NCI-H82 treated with DMSO at 0.1 percent for 48 hours (cell line): ENCODE measurements around the gene SMOC1.

Source experiments
- DNase-seq: peaks from one replicate; lab custom pipeline; 2025; ENCODE audit not compliant: unreplicated experiment; lab: John Stamatoyannopoulos, UW

Gene SMOC1

GRCh38 chr14:70032016-70032415 is 152.8 kb downstream of the SMOC1 start:
- DNase-seq = no peak

GRCh38 chr14:70032447-70032846 is 153.2 kb downstream of the SMOC1 start:
- DNase-seq = no peak

DNA sequence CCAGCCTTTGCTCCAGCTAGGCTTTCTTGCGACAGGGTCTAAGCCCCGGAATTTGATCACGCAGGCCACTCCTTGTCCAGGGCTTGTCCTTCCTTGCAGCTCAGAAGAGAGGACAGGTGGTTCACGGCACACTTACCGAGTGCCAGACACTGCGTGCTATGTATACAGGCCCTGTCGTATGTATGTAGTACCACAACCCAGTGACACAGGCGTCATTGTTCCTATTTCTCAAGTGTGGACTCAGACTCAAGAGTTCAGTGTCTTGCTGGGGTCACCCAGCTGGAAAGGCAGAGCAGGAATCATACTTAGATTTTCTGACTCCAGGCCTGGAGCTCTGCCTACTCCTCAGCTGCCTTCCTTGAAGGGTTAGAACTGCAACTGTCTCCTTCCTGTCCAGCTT is 153.9 kb downstream of the SMOC1 start:
- no peak for DNase-seq

DNA sequence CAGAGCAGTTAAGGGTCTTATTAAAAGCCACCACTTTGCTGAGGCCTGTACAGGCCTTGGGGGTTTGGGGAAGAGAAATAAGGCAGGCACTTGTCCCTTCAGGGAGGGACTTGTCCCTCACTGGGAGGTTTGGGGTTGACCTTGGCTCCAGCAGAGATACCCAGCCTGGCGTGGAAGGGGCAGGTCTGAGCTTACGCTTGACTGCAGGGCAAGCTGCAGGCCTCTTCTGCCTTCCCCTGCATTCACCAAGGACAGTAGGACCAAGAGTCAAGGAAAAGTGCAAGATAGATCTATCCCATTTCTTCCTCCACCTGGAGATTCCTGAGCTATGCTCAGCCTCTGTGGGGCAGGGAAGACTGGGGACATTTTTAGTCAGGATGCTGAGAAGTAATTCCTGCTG is 154.3 kb downstream of the SMOC1 start:
- DNase-seq = no peak

GRCh38 chr14:70034257-70034656 is 155.0 kb downstream of the SMOC1 start:
- no peak for DNase-seq

DNA sequence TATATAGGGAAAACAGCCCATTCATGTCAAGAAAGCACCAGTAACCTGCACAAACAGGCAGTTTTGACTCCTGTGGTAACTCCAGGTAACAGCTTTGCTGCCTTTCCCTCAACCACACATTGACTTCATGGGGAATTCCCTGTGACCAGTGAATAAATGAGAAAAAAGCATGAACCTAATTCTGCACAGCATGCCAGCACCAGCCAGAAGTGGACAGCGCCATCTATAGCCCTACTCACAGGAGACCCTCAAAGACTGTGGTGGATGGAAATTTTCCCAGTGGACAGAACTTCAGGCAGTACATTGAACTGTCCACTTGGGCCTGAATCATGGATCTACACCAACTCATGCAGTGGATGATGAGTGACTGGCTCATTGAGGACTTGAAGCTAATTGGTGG is 157.4 kb downstream of the SMOC1 start:
- DNase-seq = peak; percentile 4

- DNase-seq = no peak
Measured at GRCh38 chr14:70043001-70043400, 163.8 kb downstream of the SMOC1 start.

GRCh38 chr14:70045310-70045709 is 166.1 kb downstream of the SMOC1 start:
- DNase-seq = no peak

GRCh38 chr14:70045844-70046535 is 166.8 kb downstream of the SMOC1 start:
- peak; percentile 9 for DNase-seq

GRCh38 chr14:70047598-70048312 is 168.5 kb downstream of the SMOC1 start:
- DNase-seq = no peak

GRCh38 chr14:70048313-70048654 is 169.1 kb downstream of the SMOC1 start:
- DNase-seq = no peak

DNA sequence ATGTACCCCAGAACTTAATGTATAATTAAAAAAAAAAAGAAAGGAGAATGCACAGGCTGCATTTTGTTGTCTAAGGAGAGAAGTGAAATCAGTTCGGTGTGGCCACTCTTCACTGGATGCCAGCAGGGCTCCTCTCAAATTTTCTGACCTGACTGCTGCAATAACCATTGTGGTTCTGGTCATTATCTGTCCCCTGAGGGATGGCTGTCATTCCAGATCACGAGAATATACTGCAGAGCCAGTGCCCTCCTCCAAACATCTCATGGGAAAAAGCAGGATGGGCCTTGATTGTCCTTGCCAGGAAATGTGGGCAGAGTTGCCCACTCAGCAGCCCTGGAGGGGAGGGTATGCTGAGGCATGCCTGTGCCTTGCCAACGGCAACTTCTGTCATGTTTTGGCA is 170.4 kb downstream of the SMOC1 start:
- DNase-seq = no peak

- no peak for DNase-seq
Measured at GRCh38 chr14:70050136-70050535, 170.9 kb downstream of the SMOC1 start.

DNA sequence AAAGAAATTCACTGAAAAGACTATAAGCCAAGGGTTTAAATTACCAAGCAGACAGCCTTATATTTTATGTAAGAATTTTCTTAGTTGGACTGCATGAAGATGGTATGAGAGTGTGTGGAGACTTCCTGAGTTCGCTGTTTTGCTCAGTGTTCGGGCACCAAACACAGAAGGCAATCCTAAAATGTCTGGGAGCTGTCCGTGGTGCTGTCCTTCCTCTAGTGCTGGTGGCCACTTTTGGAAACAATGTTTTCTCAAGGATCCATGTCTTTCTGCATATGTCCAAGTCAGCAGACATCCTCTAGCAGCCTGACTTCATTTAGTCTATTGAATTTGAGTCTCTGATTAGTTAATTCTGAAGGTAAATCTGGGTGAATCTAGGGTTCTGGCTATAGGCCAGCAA is 173.8 kb downstream of the SMOC1 start:
- DNase-seq = no peak

GRCh38 chr14:70057519-70058136 is 178.4 kb downstream of the SMOC1 start:
- DNase-seq = no peak

- DNase-seq = no peak
Measured at GRCh38 chr14:70059545-70059944, 180.3 kb downstream of the SMOC1 start.

- no peak for DNase-seq
Measured at GRCh38 chr14:70061108-70061507, 181.9 kb downstream of the SMOC1 start.

GRCh38 chr14:70064136-70064865 is 185.1 kb downstream of the SMOC1 start:
- no peak for DNase-seq

DNA sequence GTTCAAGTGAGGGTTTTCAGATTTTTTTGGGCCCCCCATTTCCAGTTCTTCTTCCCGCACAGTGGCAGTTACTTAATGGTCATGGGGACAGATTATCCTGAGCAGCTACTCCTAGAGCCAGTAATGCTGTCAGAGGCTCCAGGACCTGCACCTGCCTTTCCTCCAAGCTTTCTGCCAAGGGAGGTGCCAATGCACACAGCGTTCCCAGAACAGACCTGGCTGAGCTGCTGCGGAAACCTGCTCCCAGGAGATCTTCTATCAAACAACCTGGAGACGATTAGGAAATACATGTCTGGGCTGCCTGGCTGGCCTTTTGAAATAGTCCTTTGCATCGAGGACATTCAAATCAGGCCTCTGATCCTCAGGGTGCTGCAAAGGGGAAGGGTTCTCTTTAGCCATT is 188.6 kb downstream of the SMOC1 start:
- DNase-seq = no peak

DNA sequence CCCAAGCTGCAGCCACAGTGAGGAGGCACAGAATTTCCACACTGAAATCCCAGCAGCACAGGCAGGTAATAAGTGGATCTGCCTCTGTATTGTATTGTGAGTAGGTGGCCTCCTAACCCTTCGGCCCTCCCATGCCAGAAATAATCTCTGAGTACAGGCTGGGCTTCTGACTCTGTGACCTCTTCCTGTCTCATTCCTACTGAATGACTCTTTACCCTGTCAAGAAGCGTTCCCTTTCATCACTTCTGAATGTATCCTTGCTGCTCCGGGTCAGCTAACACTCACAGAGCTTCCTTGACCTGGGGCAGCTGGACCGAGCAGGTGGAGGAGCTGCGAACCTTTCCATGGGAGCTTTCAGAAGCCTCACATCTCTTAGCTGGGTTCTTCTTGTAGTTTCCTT is 190.0 kb downstream of the SMOC1 start:
- no peak for DNase-seq

DNA sequence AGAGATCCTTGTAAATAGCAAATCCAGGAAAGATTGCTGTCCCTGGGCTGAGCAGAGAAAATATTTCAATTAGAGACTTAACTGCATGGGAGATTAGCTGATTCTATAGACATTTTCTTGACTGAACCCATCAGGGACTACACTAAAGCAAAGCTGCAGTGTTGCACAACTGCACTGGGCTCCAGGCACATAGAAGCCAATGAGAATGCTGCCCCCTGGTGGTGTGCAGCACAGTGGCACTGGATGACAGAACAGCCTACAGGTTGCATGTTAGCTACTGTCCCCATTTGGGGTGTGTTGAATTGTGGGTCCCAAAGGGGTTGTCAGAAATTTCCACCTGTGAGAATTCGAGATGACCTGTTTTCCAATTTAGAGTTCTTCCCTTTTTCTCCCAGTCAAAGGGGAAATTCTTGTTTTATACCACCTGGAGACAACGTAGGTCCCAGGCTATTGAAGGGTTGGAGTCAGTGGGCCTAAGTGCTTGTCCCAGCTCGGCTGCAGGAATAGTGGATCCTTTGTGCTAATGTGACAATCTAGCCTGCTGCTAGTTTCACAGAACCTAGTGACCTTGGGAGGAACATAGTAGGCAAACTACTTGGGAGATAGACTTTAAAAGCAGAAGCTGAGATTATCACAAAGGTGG is 194.8 kb downstream of the SMOC1 start:
- DNase-seq = peak; percentile 27
